B cell (primary cell): Measurements from ENCODE around the gene C9orf72.

ENCODE experiments used
- EZH2 ChIP-seq: IDR thresholded peaks from 2 replicates; pipeline ENCODE4 v1.6.1; 2012; ENCODE audit warnings: borderline replicate concordance, low read depth, mild to moderate bottlenecking, moderate library complexity, low read length; ENCODE audit not compliant: insufficient read depth, poor library complexity, severe bottlenecking
- TF ChIP-seq, protein P1 (sequence below): fragments of 200-600 bp; IDR thresholded peaks from one replicate; pipeline ENCODE4 v1.8.0; 2022; ENCODE audit warnings: antibody characterized with exemption, mild to moderate bottlenecking

DNA sequence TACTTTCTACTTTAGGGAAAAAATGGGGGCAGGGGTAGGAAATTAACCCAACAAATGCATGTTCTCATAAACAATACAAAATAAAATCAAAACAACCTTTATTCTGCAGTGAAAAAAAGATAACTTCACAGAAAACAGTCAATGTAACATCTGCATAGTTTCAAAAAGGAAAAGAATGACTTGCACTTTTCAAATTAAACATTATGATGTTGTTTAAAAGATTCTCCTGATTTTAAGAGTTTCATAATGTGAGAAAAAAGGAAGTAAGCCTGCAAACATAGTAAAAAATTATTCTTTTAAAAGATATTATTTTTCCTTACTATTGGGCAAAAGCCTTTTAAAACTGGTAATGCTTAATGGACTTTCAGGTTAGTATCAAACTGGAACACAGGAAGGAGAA lies 7.6 kb downstream of the C9orf72 start:
- TF ChIP-seq, protein P1, sequence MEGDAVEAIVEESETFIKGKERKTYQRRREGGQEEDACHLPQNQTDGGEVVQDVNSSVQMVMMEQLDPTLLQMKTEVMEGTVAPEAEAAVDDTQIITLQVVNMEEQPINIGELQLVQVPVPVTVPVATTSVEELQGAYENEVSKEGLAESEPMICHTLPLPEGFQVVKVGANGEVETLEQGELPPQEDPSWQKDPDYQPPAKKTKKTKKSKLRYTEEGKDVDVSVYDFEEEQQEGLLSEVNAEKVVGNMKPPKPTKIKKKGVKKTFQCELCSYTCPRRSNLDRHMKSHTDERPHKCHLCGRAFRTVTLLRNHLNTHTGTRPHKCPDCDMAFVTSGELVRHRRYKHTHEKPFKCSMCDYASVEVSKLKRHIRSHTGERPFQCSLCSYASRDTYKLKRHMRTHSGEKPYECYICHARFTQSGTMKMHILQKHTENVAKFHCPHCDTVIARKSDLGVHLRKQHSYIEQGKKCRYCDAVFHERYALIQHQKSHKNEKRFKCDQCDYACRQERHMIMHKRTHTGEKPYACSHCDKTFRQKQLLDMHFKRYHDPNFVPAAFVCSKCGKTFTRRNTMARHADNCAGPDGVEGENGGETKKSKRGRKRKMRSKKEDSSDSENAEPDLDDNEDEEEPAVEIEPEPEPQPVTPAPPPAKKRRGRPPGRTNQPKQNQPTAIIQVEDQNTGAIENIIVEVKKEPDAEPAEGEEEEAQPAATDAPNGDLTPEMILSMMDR: no peak
- no peak for TF ChIP-seq EZH2
